HEK293 (cell line): ENCODE measurements around the gene NIP7.

Source experiments
- CTCF ChIA-PET: fragments of 350-600 bp; formaldehyde crosslinking; extraction: SDS; loops from one replicate; lab custom pipeline; 2021; ENCODE audit warnings: antibody characterized with exemption; lab: Yijun Ruan, JAX
- POLR2A ChIA-PET: fragments of 300-600 bp; formaldehyde crosslinking; extraction: SDS; loops from one replicate; lab custom pipeline; 2020; ENCODE audit warnings: antibody characterized with exemption, inconsistent platforms; lab: Yijun Ruan, JAX
- H3K27ac ChIP-seq: fragments of 200-500 bp; sonication (Bioruptor generic); 2 replicates; pipeline ENCODE4 v1.5.1; 2014; ENCODE audit warnings: low read depth, low read length, control low read depth, inconsistent platforms; ENCODE audit errors: extremely low read depth
- H3K36me3 ChIP-seq, 2 experiments: fragments of 200-500 bp in 1 of 2; sonication (Bioruptor generic) in 1 of 2; 1 replicate in 1 of 2; 2 replicates in 1 of 2; pipeline ENCODE4 v1.5.1; 2014 to 2017; ENCODE audit warnings: inconsistent platforms in 2 of 2, low read length in 2 of 2; ENCODE audit not compliant: control insufficient read depth in 2 of 2, insufficient read depth in 1 of 2
- H3K4me1 ChIP-seq: fragments of 200-500 bp; sonication (Bioruptor generic); 2 replicates; pipeline ENCODE4 v1.5.1; 2014; ENCODE audit warnings: mild to moderate bottlenecking, low read length, inconsistent platforms; ENCODE audit not compliant: control insufficient read depth, insufficient read depth
- H3K4me3 ChIP-seq: 2 replicates; pipeline ENCODE4 v1.5.1; 2011; ENCODE audit warnings: low read depth, mild to moderate bottlenecking, control low read depth, low read length, moderate library complexity
- H3K9me3 ChIP-seq: fragments of 200-500 bp; sonication (Bioruptor generic); 2 replicates; pipeline ENCODE4 v1.5.1; 2014; ENCODE audit warnings: low read depth, low read length, inconsistent platforms; ENCODE audit not compliant: control insufficient read depth, insufficient read depth
- PBX3 ChIP-seq: sonication (generic); formaldehyde crosslinking; IDR thresholded peaks from 2 replicates; pipeline ENCODE4 v1.8.1; 2022; ENCODE audit warnings: mild to moderate bottlenecking, moderate library complexity, missing genetic modification reagents
- REPIN1 ChIP-seq: fragments of 450-650 bp; formaldehyde crosslinking; IDR thresholded peaks from 2 replicates; pipeline ENCODE4 v1.5.1; 2017; ENCODE audit warnings: missing biosample characterization, missing genetic modification characterization, low read depth
- SETDB1 ChIP-seq: IDR thresholded peaks from one replicate; pipeline ENCODE4 v1.6.1; 2017; ENCODE audit warnings: mild to moderate bottlenecking, low read length, moderate library complexity, mixed read lengths; ENCODE audit not compliant: insufficient read length
- SP7 ChIP-seq: fragments of 450-650 bp; formaldehyde crosslinking; IDR thresholded peaks from 2 replicates; pipeline ENCODE4 v1.5.1; 2016; ENCODE audit warnings: missing biosample characterization, missing genetic modification characterization
- WT1 ChIP-seq: fragments of 450-650 bp; formaldehyde crosslinking; IDR thresholded peaks from 2 replicates; pipeline ENCODE4 v1.5.1; 2016; ENCODE audit warnings: missing biosample characterization, missing genetic modification characterization
- ZNF10 ChIP-seq: fragments of 450-650 bp; formaldehyde crosslinking; IDR thresholded peaks from 2 replicates; pipeline ENCODE4 v1.5.1; 2017; ENCODE audit warnings: missing biosample characterization, missing genetic modification characterization
- ZNF133 ChIP-seq: fragments of 450-650 bp; formaldehyde crosslinking; IDR thresholded peaks from 2 replicates; pipeline ENCODE4 v1.5.1; 2016; ENCODE audit warnings: missing biosample characterization, missing genetic modification characterization
- ZNF19 ChIP-seq: fragments of 450-650 bp; formaldehyde crosslinking; IDR thresholded peaks from 2 replicates; pipeline ENCODE4; 2016; ENCODE audit warnings: missing biosample characterization, missing genetic modification characterization, low read depth
- ZNF223 ChIP-seq: fragments of 450-650 bp; formaldehyde crosslinking; IDR thresholded peaks from 2 replicates; pipeline ENCODE4 v1.5.1; 2016; ENCODE audit warnings: missing biosample characterization, missing genetic modification characterization
- ZNF24 ChIP-seq: fragments of 450-650 bp; formaldehyde crosslinking; IDR thresholded peaks from 2 replicates; pipeline ENCODE4 v1.5.1; 2016; ENCODE audit warnings: missing biosample characterization, missing genetic modification characterization
- ZNF391 ChIP-seq: fragments of 450-650 bp; formaldehyde crosslinking; IDR thresholded peaks from 2 replicates; pipeline ENCODE4 v1.5.1; 2016; ENCODE audit warnings: low read depth, missing biosample characterization, missing genetic modification characterization, borderline replicate concordance
- ZNF473 ChIP-seq: fragments of 450-650 bp; formaldehyde crosslinking; IDR thresholded peaks from 2 replicates; pipeline ENCODE4 v1.5.1; 2017; ENCODE audit warnings: missing biosample characterization, missing genetic modification characterization
- ZNF488 ChIP-seq: fragments of 450-650 bp; formaldehyde crosslinking; IDR thresholded peaks from 2 replicates; pipeline ENCODE4 v1.5.1; 2016; ENCODE audit warnings: missing biosample characterization, missing genetic modification characterization
- ZNF529 ChIP-seq: fragments of 450-650 bp; formaldehyde crosslinking; IDR thresholded peaks from 2 replicates; pipeline ENCODE4 v1.5.1; 2017; ENCODE audit warnings: missing genetic modification characterization, missing biosample characterization; ENCODE audit not compliant: insufficient replicate concordance
- ZNF600 ChIP-seq: fragments of 450-650 bp; formaldehyde crosslinking; IDR thresholded peaks from 2 replicates; pipeline ENCODE4 v1.5.1; 2016; ENCODE audit warnings: missing biosample characterization, missing genetic modification characterization
- ZNF777 ChIP-seq: fragments of 450-650 bp; formaldehyde crosslinking; IDR thresholded peaks from 2 replicates; pipeline ENCODE4 v1.5.1; 2017; ENCODE audit warnings: missing biosample characterization, missing genetic modification characterization, borderline replicate concordance
- TF ChIP-seq, protein P1 (sequence below): fragments of 450-650 bp; formaldehyde crosslinking; IDR thresholded peaks from 2 replicates; pipeline ENCODE4 v1.5.1; 2016; ENCODE audit warnings: missing biosample characterization, missing genetic modification characterization
- TF ChIP-seq, protein P2 (sequence below): fragments of 450-650 bp; formaldehyde crosslinking; IDR thresholded peaks from 2 replicates; pipeline ENCODE4 v1.5.1; 2016; ENCODE audit warnings: missing biosample characterization, missing genetic modification characterization, borderline replicate concordance
- TF ChIP-seq, protein P3 (sequence below): fragments of 450-650 bp; formaldehyde crosslinking; conservative IDR thresholded peaks from 2 replicates; pipeline ENCODE4 v1.5.1; 2016; ENCODE audit warnings: low read depth, missing biosample characterization, missing genetic modification characterization

Gene NIP7

DNA sequence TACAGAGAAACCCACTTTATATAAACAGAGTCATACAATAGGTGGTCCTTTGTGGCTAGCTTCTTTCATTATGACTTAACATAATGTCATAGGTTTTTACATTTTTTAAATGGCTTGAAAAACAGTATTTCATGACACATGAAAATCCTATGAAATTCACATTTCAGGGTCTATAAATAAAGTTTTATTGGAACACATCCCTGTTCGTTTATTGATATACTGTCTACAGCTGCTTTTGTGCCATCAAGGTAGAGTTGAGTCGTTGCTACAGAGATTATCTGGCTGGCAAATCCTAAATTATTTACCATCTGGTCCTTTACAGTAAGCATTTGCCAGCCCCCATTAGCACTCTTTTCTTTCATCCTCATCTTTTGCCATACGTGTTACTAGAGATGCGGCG lies 26.1 kb upstream of the NIP7 start:
- no peaks in the 10 kb centered on the region for H3K9me3 ChIP-seq
- H3K4me1 ChIP-seq: no peaks in the 10 kb centered on the region
- ChIA-PET CTCF (no interaction called here), POLR2A (no interaction called here)
- TF ChIP-seq ZNF473 (tag by site-specific recombination): no peak
- no peak for TF ChIP-seq ZNF223 (tag by site-specific recombination)
- TF ChIP-seq ZNF10 (tag by site-specific recombination): no peak
- TF ChIP-seq REPIN1 (tag by site-specific recombination): no peak
- no peak for TF ChIP-seq ZNF777 (tag by site-specific recombination)
- TF ChIP-seq ZNF529 (tag by site-specific recombination): no peak
- no peak for TF ChIP-seq ZNF391 (tag by site-specific recombination)
- no peak for TF ChIP-seq PBX3 (CRISPR knock-in tag)
- no peak overlapping the region for H3K4me3 ChIP-seq
- peaks cover 14 to 54% of the 10 kb centered on the region in 2 experiments; a peak in 2 of 3 replicates for H3K36me3 ChIP-seq
- H3K27ac ChIP-seq: no peak overlapping the region

DNA sequence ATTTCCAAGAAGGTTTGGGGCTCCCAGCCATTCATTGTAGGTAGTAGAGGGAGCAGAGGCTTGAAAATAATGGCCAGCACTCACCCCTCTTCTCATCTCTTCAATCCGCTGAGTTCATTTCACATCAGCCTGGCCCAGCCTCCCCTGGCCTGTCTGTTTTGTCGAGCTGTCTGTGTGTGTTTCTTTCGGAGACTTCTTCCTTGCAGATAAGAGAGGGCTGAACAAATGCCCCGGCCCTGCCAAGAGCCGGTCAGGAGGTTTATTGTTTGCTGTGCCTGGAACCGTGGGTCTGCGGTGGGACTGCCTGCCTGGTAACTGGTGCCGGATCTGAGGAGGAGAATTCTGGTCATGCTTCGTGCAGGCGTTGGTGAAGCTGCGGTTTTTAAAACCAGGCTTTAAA lies 25.0 kb upstream of the NIP7 start:
- H3K4me3 ChIP-seq: no peak overlapping the region
- H3K27ac ChIP-seq: no peak overlapping the region
- H3K4me1 ChIP-seq: no peaks in the 10 kb centered on the region
- ChIA-PET POLR2A (interaction anchor here (1.4 kb wide), 2 partner anchors 14 to 16 kb away, joined by 3 to 4 read pairs; partner anchors contain the start of gene PDF), CTCF (interaction anchor here (1.5 kb wide), 1 partner anchor 164 kb away, joined by 4 read pairs; no protein-coding TSS in a partner anchor)
- no peaks in the 10 kb centered on the region for H3K9me3 ChIP-seq
- no peak for TF ChIP-seq ZNF24 (tag by site-specific recombination)
- TF ChIP-seq, protein P1, sequence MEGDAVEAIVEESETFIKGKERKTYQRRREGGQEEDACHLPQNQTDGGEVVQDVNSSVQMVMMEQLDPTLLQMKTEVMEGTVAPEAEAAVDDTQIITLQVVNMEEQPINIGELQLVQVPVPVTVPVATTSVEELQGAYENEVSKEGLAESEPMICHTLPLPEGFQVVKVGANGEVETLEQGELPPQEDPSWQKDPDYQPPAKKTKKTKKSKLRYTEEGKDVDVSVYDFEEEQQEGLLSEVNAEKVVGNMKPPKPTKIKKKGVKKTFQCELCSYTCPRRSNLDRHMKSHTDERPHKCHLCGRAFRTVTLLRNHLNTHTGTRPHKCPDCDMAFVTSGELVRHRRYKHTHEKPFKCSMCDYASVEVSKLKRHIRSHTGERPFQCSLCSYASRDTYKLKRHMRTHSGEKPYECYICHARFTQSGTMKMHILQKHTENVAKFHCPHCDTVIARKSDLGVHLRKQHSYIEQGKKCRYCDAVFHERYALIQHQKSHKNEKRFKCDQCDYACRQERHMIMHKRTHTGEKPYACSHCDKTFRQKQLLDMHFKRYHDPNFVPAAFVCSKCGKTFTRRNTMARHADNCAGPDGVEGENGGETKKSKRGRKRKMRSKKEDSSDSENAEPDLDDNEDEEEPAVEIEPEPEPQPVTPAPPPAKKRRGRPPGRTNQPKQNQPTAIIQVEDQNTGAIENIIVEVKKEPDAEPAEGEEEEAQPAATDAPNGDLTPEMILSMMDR (tag by site-specific recombination): no peak
- TF ChIP-seq ZNF488 (tag by site-specific recombination): no peak
- TF ChIP-seq ZNF600: no peak
- TF ChIP-seq ZNF133 (tag by site-specific recombination): no peak
- TF ChIP-seq SP7 (tag by site-specific recombination): no peak
- TF ChIP-seq ZNF19: no peak
- no peak for TF ChIP-seq WT1
- TF ChIP-seq, protein P2, sequence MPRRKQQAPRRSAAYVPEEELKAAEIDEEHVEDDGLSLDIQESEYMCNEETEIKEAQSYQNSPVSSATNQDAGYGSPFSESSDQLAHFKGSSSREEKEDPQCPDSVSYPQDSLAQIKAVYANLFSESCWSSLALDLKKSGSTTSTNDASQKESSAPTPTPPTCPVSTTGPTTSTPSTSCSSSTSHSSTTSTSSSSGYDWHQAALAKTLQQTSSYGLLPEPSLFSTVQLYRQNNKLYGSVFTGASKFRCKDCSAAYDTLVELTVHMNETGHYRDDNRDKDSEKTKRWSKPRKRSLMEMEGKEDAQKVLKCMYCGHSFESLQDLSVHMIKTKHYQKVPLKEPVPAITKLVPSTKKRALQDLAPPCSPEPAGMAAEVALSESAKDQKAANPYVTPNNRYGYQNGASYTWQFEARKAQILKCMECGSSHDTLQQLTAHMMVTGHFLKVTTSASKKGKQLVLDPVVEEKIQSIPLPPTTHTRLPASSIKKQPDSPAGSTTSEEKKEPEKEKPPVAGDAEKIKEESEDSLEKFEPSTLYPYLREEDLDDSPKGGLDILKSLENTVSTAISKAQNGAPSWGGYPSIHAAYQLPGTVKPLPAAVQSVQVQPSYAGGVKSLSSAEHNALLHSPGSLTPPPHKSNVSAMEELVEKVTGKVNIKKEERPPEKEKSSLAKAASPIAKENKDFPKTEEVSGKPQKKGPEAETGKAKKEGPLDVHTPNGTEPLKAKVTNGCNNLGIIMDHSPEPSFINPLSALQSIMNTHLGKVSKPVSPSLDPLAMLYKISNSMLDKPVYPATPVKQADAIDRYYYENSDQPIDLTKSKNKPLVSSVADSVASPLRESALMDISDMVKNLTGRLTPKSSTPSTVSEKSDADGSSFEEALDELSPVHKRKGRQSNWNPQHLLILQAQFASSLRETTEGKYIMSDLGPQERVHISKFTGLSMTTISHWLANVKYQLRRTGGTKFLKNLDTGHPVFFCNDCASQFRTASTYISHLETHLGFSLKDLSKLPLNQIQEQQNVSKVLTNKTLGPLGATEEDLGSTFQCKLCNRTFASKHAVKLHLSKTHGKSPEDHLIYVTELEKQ: no peak
- TF ChIP-seq, protein P3, sequence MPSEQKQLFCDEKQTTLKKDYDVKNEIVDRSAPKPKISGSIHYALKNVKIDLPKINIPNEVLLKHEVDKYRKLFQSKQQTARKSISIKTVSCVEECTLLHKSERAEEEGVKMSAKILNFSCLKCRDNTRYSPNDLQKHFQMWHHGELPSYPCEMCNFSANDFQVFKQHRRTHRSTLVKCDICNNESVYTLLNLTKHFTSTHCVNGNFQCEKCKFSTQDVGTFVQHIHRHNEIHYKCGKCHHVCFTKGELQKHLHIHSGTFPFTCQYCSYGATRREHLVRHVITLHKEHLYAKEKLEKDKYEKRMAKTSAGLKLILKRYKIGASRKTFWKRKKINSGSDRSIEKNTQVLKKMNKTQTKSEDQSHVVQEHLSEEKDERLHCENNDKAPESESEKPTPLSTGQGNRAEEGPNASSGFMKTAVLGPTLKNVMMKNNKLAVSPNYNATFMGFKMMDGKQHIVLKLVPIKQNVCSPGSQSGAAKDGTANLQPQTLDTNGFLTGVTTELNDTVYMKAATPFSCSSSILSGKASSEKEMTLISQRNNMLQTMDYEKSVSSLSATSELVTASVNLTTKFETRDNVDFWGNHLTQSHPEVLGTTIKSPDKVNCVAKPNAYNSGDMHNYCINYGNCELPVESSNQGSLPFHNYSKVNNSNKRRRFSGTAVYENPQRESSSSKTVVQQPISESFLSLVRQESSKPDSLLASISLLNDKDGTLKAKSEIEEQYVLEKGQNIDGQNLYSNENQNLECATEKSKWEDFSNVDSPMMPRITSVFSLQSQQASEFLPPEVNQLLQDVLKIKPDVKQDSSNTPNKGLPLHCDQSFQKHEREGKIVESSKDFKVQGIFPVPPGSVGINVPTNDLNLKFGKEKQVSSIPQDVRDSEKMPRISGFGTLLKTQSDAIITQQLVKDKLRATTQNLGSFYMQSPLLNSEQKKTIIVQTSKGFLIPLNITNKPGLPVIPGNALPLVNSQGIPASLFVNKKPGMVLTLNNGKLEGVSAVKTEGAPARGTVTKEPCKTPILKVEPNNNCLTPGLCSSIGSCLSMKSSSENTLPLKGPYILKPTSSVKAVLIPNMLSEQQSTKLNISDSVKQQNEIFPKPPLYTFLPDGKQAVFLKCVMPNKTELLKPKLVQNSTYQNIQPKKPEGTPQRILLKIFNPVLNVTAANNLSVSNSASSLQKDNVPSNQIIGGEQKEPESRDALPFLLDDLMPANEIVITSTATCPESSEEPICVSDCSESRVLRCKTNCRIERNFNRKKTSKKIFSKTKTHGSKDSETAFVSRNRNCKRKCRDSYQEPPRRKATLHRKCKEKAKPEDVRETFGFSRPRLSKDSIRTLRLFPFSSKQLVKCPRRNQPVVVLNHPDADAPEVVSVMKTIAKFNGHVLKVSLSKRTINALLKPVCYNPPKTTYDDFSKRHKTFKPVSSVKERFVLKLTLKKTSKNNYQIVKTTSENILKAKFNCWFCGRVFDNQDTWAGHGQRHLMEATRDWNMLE (tag by site-specific recombination): no peak
- TF ChIP-seq SETDB1: no peak
- peaks cover 14 to 60% of the 10 kb centered on the region in 2 experiments; a peak in 2 of 3 replicates for H3K36me3 ChIP-seq
